Measurements from ENCODE around the gene HEPN1.

HEPN1 gene

GRCh38 chr11:124923296-124923695 lies 4.2 kb downstream of the HEPN1 start:
- no peak for DNase-seq (ENCODE audit: low read depth, low spot score)
- H3K4me1 ChIP-seq (ENCODE audit: control insufficient read depth, insufficient read depth, low read length), result no peaks in the 10 kb centered on the region
- H3K9me3 ChIP-seq (ENCODE audit: control insufficient read depth, insufficient read depth, low read length), result no peaks in the 10 kb centered on the region
- no peaks in the 10 kb centered on the region for H3K36me3 ChIP-seq (ENCODE audit: control insufficient read depth, insufficient read depth, low read length)
- H3K4me3 ChIP-seq (ENCODE audit: low read length), result no peak overlapping the region
- peaks cover 10% of the 10 kb centered on the region; the same call in 1 of the 2 replicates for H3K27me3 ChIP-seq (ENCODE audit: control insufficient read depth, insufficient read depth, low read length)
- H3K27ac ChIP-seq (ENCODE audit: low read length), result no peak overlapping the region

- no peaks in the 10 kb centered on the region for H3K27me3 ChIP-seq (ENCODE audit: control insufficient read depth, insufficient read depth, low read length)
- H3K9me3 ChIP-seq (ENCODE audit: control insufficient read depth, insufficient read depth, low read length), result no peaks in the 10 kb centered on the region
- H3K4me3 ChIP-seq (ENCODE audit: low read length), result no peak overlapping the region
- H3K27ac ChIP-seq (ENCODE audit: low read length), result no peak overlapping the region
- WGBS (ENCODE audit: insufficient coverage, insufficient read length), result no CpG with 5 or more reads among the region's 4 CpGs
- H3K36me3 ChIP-seq (ENCODE audit: control insufficient read depth, insufficient read depth, low read length), result no peaks in the 10 kb centered on the region
- no peaks in the 10 kb centered on the region for H3K4me1 ChIP-seq (ENCODE audit: control insufficient read depth, insufficient read depth, low read length)
- no peak for DNase-seq (ENCODE audit: low read depth, low spot score)
These were observed 10.1 kb downstream of the HEPN1 start for GRCh38 chr11:124928942-124929665.

- H3K4me3 ChIP-seq (ENCODE audit: low read length), result no peak overlapping the region
- no CpG with 5 or more reads among the region's 3 CpGs for WGBS (ENCODE audit: insufficient coverage, insufficient read length)
- H3K4me1 ChIP-seq (ENCODE audit: control insufficient read depth, insufficient read depth, low read length), result no peaks in the 10 kb centered on the region
- DNase-seq (ENCODE audit: low read depth, low spot score), result no peak
- no peaks in the 10 kb centered on the region for H3K9me3 ChIP-seq (ENCODE audit: control insufficient read depth, insufficient read depth, low read length)
- no peak overlapping the region for H3K27ac ChIP-seq (ENCODE audit: low read length)
- H3K36me3 ChIP-seq (ENCODE audit: control insufficient read depth, insufficient read depth, low read length), result no peaks in the 10 kb centered on the region
- no peaks in the 10 kb centered on the region for H3K27me3 ChIP-seq (ENCODE audit: control insufficient read depth, insufficient read depth, low read length)
These were observed 11.7 kb downstream of the HEPN1 start for GRCh38 chr11:124930799-124931198.

- WGBS (ENCODE audit: insufficient coverage, insufficient read length), result no CpG with 5 or more reads among the region's 4 CpGs
These were observed 16.0 kb downstream of the HEPN1 start for GRCh38 chr11:124934862-124935547.

GRCh38 chr11:124935548-124936514 lies 16.8 kb downstream of the HEPN1 start, which contains the start of gene HEPACAM:
Gene HEPACAM, minus strand, starts transcription at chr11:124936047. Its CDS starts 41 bp downstream, at chr11:124936006.
- Histone ChIP-seq H3K36me3 (ENCODE audit: control insufficient read depth, insufficient read depth, low read length) (no peaks in the 10 kb centered on the region), H3K27ac (ENCODE audit: low read length) (no peak within 1 kb of the TSS), H3K4me3 (ENCODE audit: low read length) (no peak within 1 kb of the TSS), H3K27me3 (ENCODE audit: control insufficient read depth, insufficient read depth, low read length) (no peaks in the 10 kb centered on the region), H3K9me3 (ENCODE audit: control insufficient read depth, insufficient read depth, low read length) (no peaks in the 10 kb centered on the region), H3K4me1 (ENCODE audit: control insufficient read depth, insufficient read depth, low read length) (no peaks in the 10 kb centered on the region)
- WGBS (ENCODE audit: insufficient coverage, insufficient read length), result no CpG with 5 or more reads among the region's 18 CpGs
- DNase-seq (ENCODE audit: low read depth, low spot score), result no peak

More at GRCh38 chr11:124934862-124935547, 16.0 kb downstream of the HEPN1 start:
- no peaks in the 10 kb centered on the region for H3K4me1 ChIP-seq (ENCODE audit: control insufficient read depth, insufficient read depth, low read length)
- no peaks in the 10 kb centered on the region for H3K9me3 ChIP-seq (ENCODE audit: control insufficient read depth, insufficient read depth, low read length)
- no peak overlapping the region for H3K27ac ChIP-seq (ENCODE audit: low read length)
- DNase-seq (ENCODE audit: low read depth, low spot score), result no peak
- H3K36me3 ChIP-seq (ENCODE audit: control insufficient read depth, insufficient read depth, low read length), result no peaks in the 10 kb centered on the region
- no peak overlapping the region for H3K4me3 ChIP-seq (ENCODE audit: low read length)
- no peaks in the 10 kb centered on the region for H3K27me3 ChIP-seq (ENCODE audit: control insufficient read depth, insufficient read depth, low read length)

GRCh38 chr11:124937336-124937935 lies 18.4 kb downstream of the HEPN1 start:
- no peaks in the 10 kb centered on the region for H3K36me3 ChIP-seq (ENCODE audit: control insufficient read depth, insufficient read depth, low read length)
- H3K27me3 ChIP-seq (ENCODE audit: control insufficient read depth, insufficient read depth, low read length), result no peaks in the 10 kb centered on the region
- no peak overlapping the region for H3K27ac ChIP-seq (ENCODE audit: low read length)
- H3K4me1 ChIP-seq (ENCODE audit: control insufficient read depth, insufficient read depth, low read length), result no peaks in the 10 kb centered on the region
- WGBS (ENCODE audit: insufficient coverage, insufficient read length), result no CpG with 5 or more reads among the region's 3 CpGs
- DNase-seq (ENCODE audit: low read depth, low spot score), result no peak
- no peak overlapping the region for H3K4me3 ChIP-seq (ENCODE audit: low read length)
- no peaks in the 10 kb centered on the region for H3K9me3 ChIP-seq (ENCODE audit: control insufficient read depth, insufficient read depth, low read length)

- H3K9me3 ChIP-seq (ENCODE audit: control insufficient read depth, insufficient read depth, low read length), result no peaks in the 10 kb centered on the region
- no peak overlapping the region for H3K4me3 ChIP-seq (ENCODE audit: low read length)
- H3K36me3 ChIP-seq (ENCODE audit: control insufficient read depth, insufficient read depth, low read length), result no peaks in the 10 kb centered on the region
- no peaks in the 10 kb centered on the region for H3K4me1 ChIP-seq (ENCODE audit: control insufficient read depth, insufficient read depth, low read length)
- no peaks in the 10 kb centered on the region for H3K27me3 ChIP-seq (ENCODE audit: control insufficient read depth, insufficient read depth, low read length)
- no CpG with 5 or more reads among the region's 6 CpGs for WGBS (ENCODE audit: insufficient coverage, insufficient read length)
- H3K27ac ChIP-seq (ENCODE audit: low read length), result no peak overlapping the region
- DNase-seq (ENCODE audit: low read depth, low spot score), result no peak
These were observed 19.2 kb downstream of the HEPN1 start for GRCh38 chr11:124938206-124938765.

GRCh38 chr11:124938970-124939369 lies 19.9 kb downstream of the HEPN1 start:
- no peaks in the 10 kb centered on the region for H3K9me3 ChIP-seq (ENCODE audit: control insufficient read depth, insufficient read depth, low read length)
- H3K27ac ChIP-seq (ENCODE audit: low read length), result no peak overlapping the region
- H3K4me1 ChIP-seq (ENCODE audit: control insufficient read depth, insufficient read depth, low read length), result no peaks in the 10 kb centered on the region
- no peaks in the 10 kb centered on the region for H3K36me3 ChIP-seq (ENCODE audit: control insufficient read depth, insufficient read depth, low read length)
- DNase-seq (ENCODE audit: low read depth, low spot score), result no peak
- no CpG with 5 or more reads among the region's 6 CpGs for WGBS (ENCODE audit: insufficient coverage, insufficient read length)
- H3K4me3 ChIP-seq (ENCODE audit: low read length), result no peak overlapping the region
- H3K27me3 ChIP-seq (ENCODE audit: control insufficient read depth, insufficient read depth, low read length), result no peaks in the 10 kb centered on the region

GRCh38 chr11:124941703-124942102 lies 22.7 kb downstream of the HEPN1 start:
- Histone ChIP-seq H3K4me3 (ENCODE audit: low read length) (no peak overlapping the region), H3K4me1 (ENCODE audit: control insufficient read depth, insufficient read depth, low read length) (no peaks in the 10 kb centered on the region)
- no CpG with 5 or more reads among the region's 1 CpG for WGBS (ENCODE audit: insufficient coverage, insufficient read length)

More at GRCh38 chr11:124941703-124942102, 22.7 kb downstream of the HEPN1 start:
- DNase-seq (ENCODE audit: low read depth, low spot score), result no peak
- no peaks in the 10 kb centered on the region for H3K27me3 ChIP-seq (ENCODE audit: control insufficient read depth, insufficient read depth, low read length)
- no peak overlapping the region for H3K27ac ChIP-seq (ENCODE audit: low read length)
- H3K36me3 ChIP-seq (ENCODE audit: control insufficient read depth, insufficient read depth, low read length), result no peaks in the 10 kb centered on the region
- no peaks in the 10 kb centered on the region for H3K9me3 ChIP-seq (ENCODE audit: control insufficient read depth, insufficient read depth, low read length)

Measured in iPS DF 6.9 (cell line).